PC-9 (cell line): ENCODE data around the gene PDE4D. TPM values are rescaled to one million over a fixed set of nuclear protein-coding genes. Genes with fewer than 3 reads are reported as not detected.

Experiments used
- BruUV-seq: library from RNA; stranded (reverse); fragments of 400-500 nt; replicated peaks from 2 replicates; lab custom pipeline; 2021; lab: Mats Ljungman, UMichigan
- CTCF ChIA-PET: fragments of 300-600 bp; sonication (Branson Sonifier 250); formaldehyde crosslinking; loops from one replicate; lab custom pipeline; 2022; ENCODE audit warnings: antibody characterized with exemption; lab: Charles Lee
- POLR2A ChIA-PET: fragments of 300-600 bp; sonication (Branson Sonifier 250); formaldehyde crosslinking; loops from one replicate; lab custom pipeline; 2022; ENCODE audit warnings: antibody characterized with exemption; ENCODE audit not compliant: unreplicated experiment; lab: Charles Lee
- DNase-seq, 2 experiments: peaks; one replicate each; pipeline versions ENCODE4 v3.0.0 to v3.0.0-alpha.2; 2015 to 2022; ENCODE audit warnings: mixed read lengths in 1 of 2
- H2AFZ ChIP-seq: fragments of 200-600 bp; sonication (generic); 2 replicates; pipeline ENCODE4 v1.8.1; 2017; ENCODE audit warnings: antibody characterized with exemption
- H3F3A ChIP-seq: fragments of 200-600 bp; sonication (generic); 2 replicates; pipeline ENCODE4 v1.8.1; 2017; ENCODE audit warnings: antibody characterized with exemption, mild to moderate bottlenecking, low read depth; ENCODE audit not compliant: insufficient read depth
- H3K27ac ChIP-seq: fragments of 200-600 bp; sonication (generic); 2 replicates; pipeline ENCODE4 v1.6.1; 2016; ENCODE audit warnings: mixed run types
- H3K27me3 ChIP-seq: fragments of 200-600 bp; sonication (generic); 2 replicates; pipeline ENCODE4 v1.6.1; 2016; ENCODE audit warnings: low read depth, mixed run types; ENCODE audit not compliant: insufficient read depth
- H3K36me3 ChIP-seq: fragments of 200-600 bp; sonication (generic); 2 replicates; pipeline ENCODE4 v1.6.1; 2016; ENCODE audit warnings: low read depth, mixed run types
- H3K4me1 ChIP-seq: fragments of 200-600 bp; sonication (generic); replicated peaks from 2 replicates; pipeline ENCODE4 v1.6.1; 2016; ENCODE audit warnings: mixed run types; ENCODE audit not compliant: insufficient read depth
- H3K4me2 ChIP-seq: fragments of 200-600 bp; sonication (generic); 2 replicates; pipeline ENCODE4 v1.6.1; 2017; ENCODE audit warnings: mixed run types
- H3K4me3 ChIP-seq: fragments of 200-600 bp; sonication (generic); 2 replicates; pipeline ENCODE4 v1.6.1; 2016; ENCODE audit warnings: mixed run types
- H3K79me2 ChIP-seq: fragments of 200-600 bp; sonication (generic); 2 replicates; pipeline ENCODE4 v1.6.1; 2017; ENCODE audit warnings: low read depth, mixed run types
- H3K9me2 ChIP-seq: fragments of 200-600 bp; sonication (generic); 2 replicates; pipeline ENCODE4 v1.8.1; 2017; ENCODE audit warnings: mild to moderate bottlenecking; ENCODE audit not compliant: insufficient read depth
- H3K9me3 ChIP-seq: fragments of 200-600 bp; sonication (generic); 2 replicates; pipeline ENCODE4 v1.8.1; 2016; ENCODE audit warnings: low read depth; ENCODE audit not compliant: insufficient read depth
- H4K20me1 ChIP-seq: fragments of 200-600 bp; sonication (generic); 2 replicates; pipeline ENCODE4 v1.8.1; 2017; ENCODE audit not compliant: insufficient read depth
- CTCF ChIP-seq: fragments of 200-600 bp; sonication (generic); conservative IDR thresholded peaks from 2 replicates; pipeline ENCODE4 v1.6.1; 2017; ENCODE audit warnings: mixed run types, antibody characterized with exemption, mild to moderate bottlenecking, moderate library complexity
- EZH2 ChIP-seq: fragments of 200-600 bp; sonication (generic); IDR thresholded peaks from 2 replicates; pipeline ENCODE4 v1.8.0; 2017; ENCODE audit warnings: antibody characterized with exemption, low read depth
- intact Hi-C: fragments of 100-400 bp; cut with micrococcal nuclease; formaldehyde crosslinking; loops from one replicate; pipeline ENCODE4 v1.10.0; 2022; ENCODE audit not compliant: unreplicated experiment
- total RNA-seq: library from RNA; stranded (reverse); gene quantifications from 2 replicates; pipeline ENCODE4 v1.2.3, GENCODE V29; 2021

The PDE4D gene
- total RNA-seq, 1 experiment from 2014 or later: 9.8 TPM

- no peaks in the 10 kb centered on the region for H3K4me1 ChIP-seq
- H3K9me2 ChIP-seq: no peaks in the 10 kb centered on the region
- POLR2A ChIA-PET: no interaction called here
- no peak overlapping the region for H2AFZ ChIP-seq
- no peak overlapping the region for H3K4me3 ChIP-seq
- no peaks in the 10 kb centered on the region for H3K79me2 ChIP-seq
- no peak overlapping the region for H3K4me2 ChIP-seq
- H4K20me1 ChIP-seq: no peaks in the 10 kb centered on the region
- no peaks in the 10 kb centered on the region for H3K36me3 ChIP-seq
- H3K27me3 ChIP-seq: no peaks in the 10 kb centered on the region
- CTCF ChIA-PET: no interaction called here
- H3K27ac ChIP-seq: no peak overlapping the region
- intact Hi-C loops: no loop called here
- DNase-seq: no peak
- TF ChIP-seq CTCF (no peak), EZH2 (no peak)
- no peaks in the 10 kb centered on the region for H3K9me3 ChIP-seq
- BruUV-seq: no TSS peak
- H3F3A ChIP-seq: no peaks in the 10 kb centered on the region
Observed at GRCh38 chr5:59332236-59332973, 561.1 kb downstream of the PDE4D start.

- Histone ChIP-seq H3K4me1 (no peaks in the 10 kb centered on the region), H3K27ac (no peak overlapping the region), H2AFZ (no peak overlapping the region), H3K4me3 (no peak overlapping the region), H3K36me3 (no peaks in the 10 kb centered on the region), H3K9me3 (no peaks in the 10 kb centered on the region), H3K4me2 (no peak overlapping the region), H3K9me2 (no peaks in the 10 kb centered on the region), H3F3A (no peaks in the 10 kb centered on the region), H3K27me3 (no peaks in the 10 kb centered on the region), H4K20me1 (no peaks in the 10 kb centered on the region), H3K79me2 (no peaks in the 10 kb centered on the region)
- TF ChIP-seq EZH2 (no peak), CTCF (no peak)
- no peak for DNase-seq
- no TSS peak for BruUV-seq
- CTCF ChIA-PET: no interaction called here
- POLR2A ChIA-PET: no interaction called here
- intact Hi-C loops: no loop called here
Observed at GRCh38 chr5:59330680-59331079, 562.8 kb downstream of the PDE4D start.

- H3K4me2 ChIP-seq: no peak overlapping the region
- H2AFZ ChIP-seq: no peak overlapping the region
- no peak overlapping the region for H3K27ac ChIP-seq
- no peaks in the 10 kb centered on the region for H3K9me2 ChIP-seq
- H3K79me2 ChIP-seq: no peaks in the 10 kb centered on the region
- no peaks in the 10 kb centered on the region for H3K4me1 ChIP-seq
- no peaks in the 10 kb centered on the region for H3K27me3 ChIP-seq
- no peak for TF ChIP-seq CTCF
- no peak for TF ChIP-seq EZH2
- intact Hi-C loops: no loop called here
- ChIA-PET POLR2A (no interaction called here), CTCF (interaction anchor here (0.6 kb wide), 1 partner anchor 51 kb away, joined by 3 read pairs; no protein-coding TSS in a partner anchor)
- BruUV-seq: no TSS peak
- H3K9me3 ChIP-seq: no peaks in the 10 kb centered on the region
- H3K4me3 ChIP-seq: no peak overlapping the region
- H3F3A ChIP-seq: no peaks in the 10 kb centered on the region
- H3K36me3 ChIP-seq: no peaks in the 10 kb centered on the region
- no peak for DNase-seq
- H4K20me1 ChIP-seq: no peaks in the 10 kb centered on the region
Observed at GRCh38 chr5:59328709-59329296, 564.7 kb downstream of the PDE4D start.
